SU-DHL-6 (cell line): ENCODE measurements around the gene ZNF316.

Source experiments
- H2AFZ ChIP-seq: fragments of 200-600 bp; sonication (generic); 2 replicates; pipeline ENCODE4 v1.6.1; 2014; ENCODE audit warnings: low read depth, mild to moderate bottlenecking, moderate library complexity, mixed read lengths, antibody characterized with exemption, low read length; ENCODE audit not compliant: severe bottlenecking
- H3F3A ChIP-seq: fragments of 200-600 bp; shearing (Covaris generic); 2 replicates; pipeline ENCODE4 v1.6.0; 2016; ENCODE audit warnings: antibody characterized with exemption, mild to moderate bottlenecking; ENCODE audit not compliant: insufficient read depth
- H3K27ac ChIP-seq: fragments of 200-600 bp; sonication (generic); 2 replicates; pipeline ENCODE4 v1.5.1; 2016; ENCODE audit warnings: low read depth, mild to moderate bottlenecking, low read length, moderate library complexity, mixed read lengths
- H3K27me3 ChIP-seq: fragments of 200-600 bp; sonication (generic), shearing (Covaris generic); 2 replicates; pipeline ENCODE4 v1.6.0; 2014; ENCODE audit warnings: mild to moderate bottlenecking, low read length
- H3K36me3 ChIP-seq: fragments of 200-600 bp; sonication (generic); 2 replicates; pipeline ENCODE4 v1.6.1; 2014; ENCODE audit warnings: mild to moderate bottlenecking, low read length, mixed read lengths
- H3K4me2 ChIP-seq: fragments of 300-600, 200-600 bp; shearing (Covaris generic), sonication (generic); 2 replicates; pipeline ENCODE4 v1.6.0; 2014; ENCODE audit warnings: low read length, low read depth, mild to moderate bottlenecking; ENCODE audit not compliant: poor library complexity, severe bottlenecking
- H3K4me3 ChIP-seq: fragments of 200-600 bp; sonication (generic); 2 replicates; pipeline ENCODE4 v1.5.1; 2014; ENCODE audit warnings: antibody characterized with exemption, low read length, mild to moderate bottlenecking, mixed read lengths; ENCODE audit not compliant: insufficient read depth, poor library complexity, severe bottlenecking
- H3K79me2 ChIP-seq: fragments of 200-600 bp; sonication (generic); 2 replicates; pipeline ENCODE4 v1.6.1; 2014; ENCODE audit warnings: mild to moderate bottlenecking, low read length, moderate library complexity; ENCODE audit not compliant: insufficient read depth
- H3K9ac ChIP-seq: fragments of 200-600 bp; sonication (generic); 2 replicates; pipeline ENCODE4 v1.7.0; 2014; ENCODE audit warnings: mild to moderate bottlenecking, low read length
- H3K9me2 ChIP-seq: fragments of 200-600 bp; sonication (generic); replicated peaks from 2 replicates; pipeline ENCODE4 v1.6.1; 2014; ENCODE audit warnings: low read length; ENCODE audit not compliant: insufficient read depth
- H3K9me3 ChIP-seq: fragments of 200-600 bp; sonication (generic); 2 replicates; pipeline ENCODE4 v1.6.1; 2014; ENCODE audit warnings: low read length, mixed read lengths; ENCODE audit not compliant: insufficient read depth
- H4K20me1 ChIP-seq: fragments of 200-600 bp; sonication (generic); 2 replicates; pipeline ENCODE4 v1.6.1; 2014; ENCODE audit warnings: low read depth, mild to moderate bottlenecking, antibody characterized with exemption, low read length, moderate library complexity, mixed read lengths
- CTCF ChIP-seq: fragments of 200-600 bp; sonication (generic); IDR thresholded peaks from one replicate; pipeline ENCODE4 v1.5.1; 2017; ENCODE audit warnings: antibody characterized with exemption, mild to moderate bottlenecking, low read length, moderate library complexity; ENCODE audit not compliant: insufficient read depth, poor library complexity, severe bottlenecking
- EZH2phosphoT487 ChIP-seq: fragments of 200-600 bp; sonication (generic), shearing (Covaris generic); conservative IDR thresholded peaks from 2 replicates; pipeline ENCODE4 v1.6.1; 2018; ENCODE audit warnings: mild to moderate bottlenecking, antibody characterized with exemption, low read length, moderate library complexity, mixed read lengths

ZNF316 gene

GRCh38 chr7:6649241-6649961, 12.3 kb downstream of the ZNF316 start:
- Histone ChIP-seq H2AFZ (no peak overlapping the region), H3K9me2 (no peaks in the 10 kb centered on the region), H3K36me3 (no peaks in the 10 kb centered on the region; the same call in 1 of the 2 replicates), H3K4me2 (no peak overlapping the region), H3K4me3 (no peak overlapping the region), H3K27ac (no peak overlapping the region), H3K9me3 (no peaks in the 10 kb centered on the region), H3F3A (no peaks in the 10 kb centered on the region), H4K20me1 (no peaks in the 10 kb centered on the region), H3K27me3 (no peaks in the 10 kb centered on the region), H3K79me2 (no peaks in the 10 kb centered on the region), H3K9ac (no peak overlapping the region)
- TF ChIP-seq EZH2phosphoT487, result no peak
- no peak for TF ChIP-seq CTCF

- no peaks in the 10 kb centered on the region for H3K9me2 ChIP-seq
- TF ChIP-seq EZH2phosphoT487 (no peak), CTCF (no peak)
- H2AFZ ChIP-seq, result no peak overlapping the region
- no peak overlapping the region for H3K4me2 ChIP-seq
- no peak overlapping the region for H3K9ac ChIP-seq
- H4K20me1 ChIP-seq, result no peaks in the 10 kb centered on the region
- H3F3A ChIP-seq, result no peaks in the 10 kb centered on the region
- H3K27ac ChIP-seq, result no peak overlapping the region
- H3K4me3 ChIP-seq, result no peak overlapping the region
- no peaks in the 10 kb centered on the region; the same call in 1 of the 2 replicates for H3K36me3 ChIP-seq
- H3K27me3 ChIP-seq, result no peaks in the 10 kb centered on the region
- H3K9me3 ChIP-seq, result no peaks in the 10 kb centered on the region
- H3K79me2 ChIP-seq, result no peaks in the 10 kb centered on the region
These were observed 13.0 kb downstream of the ZNF316 start for GRCh38 chr7:6650086-6650485.

GRCh38 chr7:6650521-6651011, 13.4 kb downstream of the ZNF316 start:
- no peak overlapping the region for H3K4me3 ChIP-seq
- no peak overlapping the region for H3K4me2 ChIP-seq
- no peaks in the 10 kb centered on the region for H4K20me1 ChIP-seq
- TF ChIP-seq EZH2phosphoT487 (no peak), CTCF (no peak)
- no peaks in the 10 kb centered on the region for H3K79me2 ChIP-seq
- H3K9me2 ChIP-seq, result no peaks in the 10 kb centered on the region
- H3K27me3 ChIP-seq, result no peaks in the 10 kb centered on the region
- no peak overlapping the region for H3K9ac ChIP-seq
- H3F3A ChIP-seq, result no peaks in the 10 kb centered on the region
- H3K27ac ChIP-seq, result no peak overlapping the region
- no peak overlapping the region for H2AFZ ChIP-seq
- no peaks in the 10 kb centered on the region; the same call in 1 of the 2 replicates for H3K36me3 ChIP-seq
- H3K9me3 ChIP-seq, result no peaks in the 10 kb centered on the region
